Stomach (tissue), 9 donors: ENCODE measurements around the gene APEH. TPM values are rescaled to one million over a fixed set of nuclear protein-coding genes. Genes with fewer than 3 reads are reported as not detected.
A peak's percentile ranks its signal among the peaks of the same experiment; 100 is the strongest.

Experiments
- DNase-seq, 2 donors: peaks; one replicate each; pipeline versions ENCODE4 v3.0.0 to v3.0.0-alpha.2; 2013 to 2019
- H3K27ac ChIP-seq, 5 donors: fragments of 200-600 bp in 4 of 5; sonication (generic) in 4 of 5; one replicate each; pipeline ENCODE4 v1.5.1; 2013 to 2019; ENCODE audit warnings: mild to moderate bottlenecking in 1 of 5, moderate library complexity in 1 of 5
- H3K27me3 ChIP-seq, 3 donors: fragments of 200-600 bp; sonication (generic); one replicate each; pipeline ENCODE4 v1.5.1; 2017 to 2019; ENCODE audit warnings: mixed run types in 1 of 3
- H3K36me3 ChIP-seq, 4 donors: fragments of 200-600 bp; sonication (generic); 1 replicate in 3 of 4; 2 replicates in 1 of 4; pipeline ENCODE4 v1.5.1; 2016 to 2019
- H3K4me1 ChIP-seq, 4 donors: fragments of 200-600 bp; sonication (generic); one replicate each; pipeline ENCODE4 v1.5.1; 2016 to 2019
- H3K4me3 ChIP-seq, 4 donors: fragments of 200-600 bp; sonication (generic) in 3 of 4; one replicate each; pipeline ENCODE4 v1.5.1; 2016 to 2019; ENCODE audit warnings: mild to moderate bottlenecking in 1 of 4
- H3K9me3 ChIP-seq, 4 donors: fragments of 200-600 bp; sonication (generic); one replicate each; pipeline ENCODE4 v1.5.1; 2016 to 2019
- EP300 ChIP-seq: sonication (generic); formaldehyde crosslinking; IDR thresholded peaks from one replicate; pipeline ENCODE4 v1.6.1; 2017; ENCODE audit warnings: antibody characterized with exemption
- POLR2A ChIP-seq, 4 donors: fragments of 450-650 bp; IDR thresholded peaks; one replicate each; pipeline ENCODE4 v1.6.1; 2016; ENCODE audit warnings: antibody characterized with exemption in 4 of 4, control low read depth in 2 of 4, mild to moderate bottlenecking in 1 of 4, moderate library complexity in 1 of 4
- POLR2AphosphoS5 ChIP-seq, 3 donors: sonication (generic); formaldehyde crosslinking; IDR thresholded peaks; one replicate each; pipeline ENCODE4 v1.6.1; 2016; ENCODE audit warnings: antibody characterized with exemption in 3 of 3
- WGBS, 5 donors: extraction: QIAGEN DNeasy Blood & Tissue Kit in 3 of 5; methylation state at CpG; one replicate each; pipeline versions ENCODE4 v1.1.5 to v1.1.7; 2013 to 2018; 5-methylcytosine and 5-hydroxymethylcytosine counted together
- intact Hi-C: fragments of 100-400 bp; cut with DNase I; formaldehyde crosslinking; loops from one replicate; pipeline ENCODE4 v1.15.1; 2023; ENCODE audit warnings: low total_unique reads
- polyA plus RNA-seq, 3 donors: library from polyadenylated mRNA; stranded (reverse); fragments of 200-250 nt; gene quantifications; one replicate each; pipeline ENCODE4 v1.2.3, GENCODE V29; 2013
- total RNA-seq, 5 donors: library from RNA; depleted of rRNA; stranded (reverse); fragments of >200 nt; gene quantifications; one replicate each; pipeline versions ENCODE4 v1.1.0 to v1.2.3, GENCODE V29; 2014 to 2016
- TF ChIP-seq, protein P1 (sequence below), 7 experiments: fragments of 450-650 bp in 4 of 7; fragments of 200-600 bp in 3 of 7; sonication (generic) in 3 of 7; IDR thresholded peaks; one replicate each; pipeline ENCODE4 v1.5.1; 2016 to 2019; ENCODE audit warnings: antibody characterized with exemption in 7 of 7, control low read depth in 2 of 7, mild to moderate bottlenecking in 1 of 7
- donor health status: healthy with polysubstance abuse.
- donor health status: Bipolar disorder and iron deficiency.
- donor health status: healthy.

Gene APEH
- total and polyA plus RNA-seq, 8 donors: 23.9 to 104 (median 47.7) TPM

- no peak overlapping the region for H3K27ac ChIP-seq
- no peaks in the 10 kb centered on the region for H3K9me3 ChIP-seq
- intact Hi-C loops: no loop called here
- no peak for TF ChIP-seq POLR2A (IDR thresholded peaks at IDR 0.05)
- no peak for DNase-seq
- peaks cover 0 to 19% (median 0%) of the 10 kb centered on the region in 3 donors for H3K27me3 ChIP-seq
- H3K4me1 ChIP-seq: peaks cover 0 to 20% (median 4%) of the 10 kb centered on the region in 4 donors
- 86 to 92% (median 89%) methylated on average over 14 to 22 of the region's 22 CpGs for WGBS, 5 donors
- no peaks in the 10 kb centered on the region for H3K36me3 ChIP-seq
- H3K4me3 ChIP-seq: no peak overlapping the region
These were observed 12.1 kb upstream of the APEH start for GRCh38 chr3:49662021-49662420.

- TF ChIP-seq EP300: no peak
- TF ChIP-seq POLR2A (IDR thresholded peaks at IDR 0.05): no peak
- TF ChIP-seq, protein P1, sequence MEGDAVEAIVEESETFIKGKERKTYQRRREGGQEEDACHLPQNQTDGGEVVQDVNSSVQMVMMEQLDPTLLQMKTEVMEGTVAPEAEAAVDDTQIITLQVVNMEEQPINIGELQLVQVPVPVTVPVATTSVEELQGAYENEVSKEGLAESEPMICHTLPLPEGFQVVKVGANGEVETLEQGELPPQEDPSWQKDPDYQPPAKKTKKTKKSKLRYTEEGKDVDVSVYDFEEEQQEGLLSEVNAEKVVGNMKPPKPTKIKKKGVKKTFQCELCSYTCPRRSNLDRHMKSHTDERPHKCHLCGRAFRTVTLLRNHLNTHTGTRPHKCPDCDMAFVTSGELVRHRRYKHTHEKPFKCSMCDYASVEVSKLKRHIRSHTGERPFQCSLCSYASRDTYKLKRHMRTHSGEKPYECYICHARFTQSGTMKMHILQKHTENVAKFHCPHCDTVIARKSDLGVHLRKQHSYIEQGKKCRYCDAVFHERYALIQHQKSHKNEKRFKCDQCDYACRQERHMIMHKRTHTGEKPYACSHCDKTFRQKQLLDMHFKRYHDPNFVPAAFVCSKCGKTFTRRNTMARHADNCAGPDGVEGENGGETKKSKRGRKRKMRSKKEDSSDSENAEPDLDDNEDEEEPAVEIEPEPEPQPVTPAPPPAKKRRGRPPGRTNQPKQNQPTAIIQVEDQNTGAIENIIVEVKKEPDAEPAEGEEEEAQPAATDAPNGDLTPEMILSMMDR (IDR thresholded peaks at IDR 0.05): no peak
- TF ChIP-seq POLR2AphosphoS5 (IDR thresholded peaks at IDR 0.05): no peak
- 93 to 98% (median 94%) methylated on average over 13 to 34 of the region's 34 CpGs for WGBS, 5 donors
- H3K27me3 ChIP-seq: peaks cover 0 to 22% (median 0%) of the 10 kb centered on the region in 3 donors
These were observed 11.3 kb upstream of the APEH start for GRCh38 chr3:49662720-49663413.

GRCh38 chr3:49663831-49664230 is 10.3 kb upstream of the APEH start:
- no peak for TF ChIP-seq POLR2AphosphoS5 (IDR thresholded peaks at IDR 0.05)
- WGBS, 5 donors: 81 to 100% (median 98%) methylated on average over 1 of the region's 1 CpG; no CpG with 5 or more reads in 1 of the 5 donors
- Histone ChIP-seq H3K36me3 (no peaks in the 10 kb centered on the region), H3K27ac (no peak overlapping the region), H3K27me3 (peaks cover 0 to 24% (median 0%) of the 10 kb centered on the region in 3 donors), H3K4me3 (no peak overlapping the region), H3K9me3 (no peaks in the 10 kb centered on the region), H3K4me1 (peaks cover 0 to 25% (median 7%) of the 10 kb centered on the region in 4 donors)
- DNase-seq: no peak
- intact Hi-C loops: no loop called here

More at GRCh38 chr3:49662720-49663413, 11.3 kb upstream of the APEH start:
- Histone ChIP-seq H3K4me1 (peaks cover 0 to 20% (median 4%) of the 10 kb centered on the region in 4 donors), H3K9me3 (no peaks in the 10 kb centered on the region), H3K4me3 (no peak overlapping the region), H3K27ac (no peak overlapping the region), H3K36me3 (no peaks in the 10 kb centered on the region)
- intact Hi-C loops: no loop called here
- DNase-seq: no peak

- WGBS, 5 donors: 81 to 95% (median 93%) methylated on average over 9 to 11 of the region's 11 CpGs
- TF ChIP-seq POLR2A (IDR thresholded peaks at IDR 0.05) (no peak), POLR2AphosphoS5 (IDR thresholded peaks at IDR 0.05) (no peak), EP300 (no peak)
- TF ChIP-seq, protein P1 (IDR thresholded peaks at IDR 0.05): no peak
- Histone ChIP-seq H3K4me1 (peaks cover 0 to 30% (median 11%) of the 10 kb centered on the region in 4 donors), H3K27me3 (peaks cover 0 to 24% (median 0%) of the 10 kb centered on the region in 3 donors), H3K36me3 (no peaks in the 10 kb centered on the region), H3K4me3 (no peak overlapping the region), H3K9me3 (no peaks in the 10 kb centered on the region), H3K27ac (no peak overlapping the region)
- DNase-seq: no peak
- intact Hi-C loops: no loop called here
These were observed 9.9 kb upstream of the APEH start for GRCh38 chr3:49664300-49664699.

DNA sequence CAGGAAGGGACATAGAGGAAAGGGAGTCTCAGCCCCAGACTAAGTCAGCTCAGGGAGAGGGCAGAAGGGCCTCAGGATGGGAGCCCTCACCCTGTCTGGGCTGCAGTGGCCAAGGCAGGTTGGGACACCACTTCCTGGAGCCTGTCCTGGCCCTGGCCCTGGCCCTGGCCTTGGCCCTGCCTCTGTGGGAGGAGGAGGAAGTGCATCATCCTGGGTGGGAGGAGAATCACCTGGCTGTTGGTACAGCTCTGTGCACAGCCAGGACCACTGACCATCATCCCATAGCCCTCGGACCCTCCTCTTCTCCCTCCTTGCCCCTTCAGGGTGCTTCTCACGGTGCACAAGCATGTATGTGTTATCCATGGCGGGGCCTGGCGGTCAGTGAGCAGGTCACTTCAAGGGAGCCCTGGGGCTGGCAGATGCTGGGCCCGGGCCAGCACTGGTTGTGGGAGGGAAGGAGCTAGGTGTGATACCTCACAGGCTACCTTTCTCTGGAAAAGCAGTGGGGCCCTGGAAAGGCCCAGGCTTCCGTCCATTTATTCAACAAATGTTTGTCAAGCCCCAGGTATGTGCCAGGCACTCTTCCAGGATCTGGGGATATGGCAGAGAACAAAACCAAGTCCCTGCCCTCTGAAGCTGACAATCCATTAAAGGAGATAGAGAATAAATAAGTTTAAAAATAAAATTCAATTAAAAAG is 8.2 kb upstream of the APEH start:
- intact Hi-C loops: loop anchor here (5.0 kb wide), 1 partner anchor 124 kb away; no protein-coding TSS in a partner anchor
- no peaks in the 10 kb centered on the region for H3K36me3 ChIP-seq
- H3K27ac ChIP-seq: peak overlapping the region; percentile 6 to 67 (median 33)
- peaks cover 0 to 24% (median 0%) of the 10 kb centered on the region in 3 donors for H3K27me3 ChIP-seq
- TF ChIP-seq EP300 (no peak), POLR2AphosphoS5 (IDR thresholded peaks at IDR 0.05) (no peak), POLR2A (IDR thresholded peaks at IDR 0.05) (no peak)
- TF ChIP-seq, protein P1 (IDR thresholded peaks at IDR 0.05): no peak
- H3K4me1 ChIP-seq: peaks cover 0 to 33% (median 12%) of the 10 kb centered on the region in 4 donors
- no peak overlapping the region for H3K4me3 ChIP-seq
- DNase-seq: peak in 1 of 2 donors; percentile 69
- H3K9me3 ChIP-seq: no peaks in the 10 kb centered on the region
- whole genome bisulfite sequencing, 5 donors: 39 to 60% (median 49%) methylated on average over 6 of the region's 6 CpGs
